Hematopoietic multipotent progenitor cell treated with erythropoietin and hydrocortisone succinate and interleukin-3 and kit ligand, for 4 days (in vitro differentiated cells): Measurements from ENCODE around the gene PRG3.
"Not testable (repeated sequence)": the region's sequence is repeated elsewhere in the genome, so short reads cannot be mapped to it uniquely, and the experiment has no call there.

Source experiments
- DNase-seq: peaks from one replicate; pipeline ENCODE4 v3.0.0-alpha.2; 2015

PRG3 gene

DNA sequence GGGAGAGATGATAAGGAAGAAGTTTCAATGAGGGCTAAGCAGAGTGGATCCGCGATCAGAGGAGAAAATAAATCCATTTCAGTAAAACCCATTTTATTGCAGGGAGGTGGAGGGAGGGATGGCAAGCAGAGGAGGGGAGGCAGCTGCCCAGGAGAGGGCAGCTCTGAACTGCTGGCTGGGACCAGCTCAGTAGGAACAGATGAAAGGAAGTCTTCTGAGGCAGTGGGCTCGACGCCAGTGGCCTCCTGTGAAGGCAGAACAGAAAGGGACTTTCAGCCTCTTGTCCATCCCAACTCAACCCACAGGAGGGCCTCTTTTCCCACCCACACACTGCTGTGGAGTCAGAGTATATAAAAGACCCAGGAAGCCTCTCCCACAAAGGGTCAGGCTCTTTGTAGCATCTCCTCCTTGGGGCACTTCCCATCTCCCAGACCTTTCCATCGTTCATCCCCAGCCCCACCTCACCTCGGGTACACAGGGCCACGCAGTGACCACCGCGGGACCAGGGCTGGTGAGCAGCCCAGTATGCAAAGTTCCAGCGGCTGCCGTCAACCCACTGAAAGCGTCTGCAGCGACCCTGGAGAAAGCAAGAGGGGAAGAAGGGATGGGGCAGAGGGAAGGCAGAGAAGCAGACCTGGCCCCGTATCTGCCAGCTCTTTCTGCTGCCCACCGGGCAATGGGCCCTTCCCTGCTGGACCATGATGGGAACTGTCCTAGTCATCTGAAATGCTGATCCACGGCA is 6.5 kb upstream of the PRG3 start:
- DNase-seq = peak; percentile 76

DNA sequence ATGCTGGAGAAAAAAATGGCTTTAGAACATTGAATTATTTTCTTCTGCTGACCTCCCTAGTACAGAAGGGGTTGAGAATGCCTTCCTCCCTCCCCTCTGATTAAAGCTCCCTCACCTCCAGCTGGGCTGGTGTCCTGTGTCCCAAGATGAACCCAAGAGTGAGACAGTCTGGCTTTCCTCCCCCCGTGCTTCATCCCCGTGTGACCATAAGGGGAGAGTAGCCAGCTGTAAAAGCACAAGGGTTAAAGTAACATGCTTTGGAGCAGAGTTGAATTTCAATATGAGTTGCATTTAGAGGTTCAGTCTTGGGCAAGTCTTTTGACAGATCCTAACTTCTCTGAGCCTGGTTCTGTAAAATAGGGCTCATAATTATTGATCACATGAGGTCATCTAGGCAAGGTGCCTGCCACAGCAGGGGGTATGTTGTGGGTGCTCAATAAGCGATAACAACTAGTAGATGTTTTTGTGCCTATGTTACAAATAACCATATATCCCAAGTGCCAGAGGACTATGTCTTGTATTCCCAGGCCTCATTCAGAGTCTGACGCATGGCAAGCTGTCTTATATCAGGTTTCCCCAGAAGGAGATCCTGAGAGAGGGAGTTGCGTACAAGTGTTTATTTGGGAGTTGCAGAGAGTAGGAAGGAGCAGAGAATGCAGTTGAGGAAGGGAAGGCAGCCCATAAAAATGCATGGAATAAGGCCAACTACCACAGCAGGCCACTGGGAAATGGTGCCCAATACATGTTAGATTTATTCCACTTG is 5.4 kb upstream of the PRG3 start:
- no peak for DNase-seq

DNA sequence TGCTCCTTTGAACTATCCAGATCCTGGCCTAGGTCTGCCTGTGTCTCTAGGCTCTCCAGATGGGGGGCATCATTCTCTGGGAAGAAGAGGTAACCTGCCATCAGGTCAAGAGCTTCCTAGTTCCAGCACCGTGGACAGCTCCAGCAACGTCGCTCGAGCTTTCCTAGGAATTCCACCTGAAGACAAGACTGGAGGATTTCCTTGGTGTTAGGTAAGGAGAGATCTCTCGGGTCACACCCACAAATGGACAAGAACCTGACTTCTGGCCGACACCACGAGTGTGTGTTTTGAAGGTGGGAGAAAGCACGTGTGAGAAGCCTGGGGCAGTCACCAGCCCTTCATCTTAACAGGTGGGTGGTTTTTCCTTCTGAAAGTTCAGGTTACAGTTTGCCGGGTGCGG is 1.2 kb downstream of the PRG3 start:
- peak; percentile 48 for DNase-seq

DNA sequence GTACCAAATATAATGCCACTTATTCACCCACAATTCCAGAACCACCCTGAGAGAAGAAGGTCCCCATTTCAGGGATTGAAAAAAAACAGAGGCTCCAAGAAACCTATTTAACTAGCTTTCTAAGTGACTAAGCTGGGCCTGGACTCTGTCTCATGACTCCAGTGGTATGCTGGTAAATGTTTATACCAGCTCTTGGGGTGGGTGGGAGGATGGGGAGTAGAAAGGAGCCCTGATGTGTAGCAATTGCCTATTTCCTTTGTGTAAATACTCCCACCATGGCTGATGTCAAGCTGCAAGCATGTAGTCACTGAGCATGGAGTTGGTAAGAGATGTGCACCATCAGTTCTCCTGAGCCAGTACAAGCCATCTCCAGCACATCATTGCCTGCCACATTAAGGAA is 2.8 kb downstream of the PRG3 start:
- DNase-seq = no peak

DNA sequence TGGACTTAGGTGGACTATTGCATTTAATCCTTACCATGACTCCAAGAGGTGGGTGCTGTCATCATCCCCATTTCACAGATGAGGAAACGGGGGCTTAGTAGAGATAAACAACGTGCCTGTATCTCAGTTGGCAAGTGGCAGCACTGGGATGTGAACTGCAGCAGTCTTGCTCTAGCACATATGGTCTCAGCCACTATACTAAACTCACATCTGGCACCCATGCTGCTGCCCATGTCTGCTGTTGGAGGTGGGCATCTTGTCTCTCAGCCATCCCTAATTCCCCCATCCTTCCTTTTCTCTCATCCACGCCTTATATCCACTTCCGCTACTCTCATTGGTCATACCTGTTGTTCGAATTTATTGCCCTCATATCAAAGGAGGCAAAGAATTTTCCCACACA is 3.8 kb downstream of the PRG3 start:
- no peak for DNase-seq

DNA sequence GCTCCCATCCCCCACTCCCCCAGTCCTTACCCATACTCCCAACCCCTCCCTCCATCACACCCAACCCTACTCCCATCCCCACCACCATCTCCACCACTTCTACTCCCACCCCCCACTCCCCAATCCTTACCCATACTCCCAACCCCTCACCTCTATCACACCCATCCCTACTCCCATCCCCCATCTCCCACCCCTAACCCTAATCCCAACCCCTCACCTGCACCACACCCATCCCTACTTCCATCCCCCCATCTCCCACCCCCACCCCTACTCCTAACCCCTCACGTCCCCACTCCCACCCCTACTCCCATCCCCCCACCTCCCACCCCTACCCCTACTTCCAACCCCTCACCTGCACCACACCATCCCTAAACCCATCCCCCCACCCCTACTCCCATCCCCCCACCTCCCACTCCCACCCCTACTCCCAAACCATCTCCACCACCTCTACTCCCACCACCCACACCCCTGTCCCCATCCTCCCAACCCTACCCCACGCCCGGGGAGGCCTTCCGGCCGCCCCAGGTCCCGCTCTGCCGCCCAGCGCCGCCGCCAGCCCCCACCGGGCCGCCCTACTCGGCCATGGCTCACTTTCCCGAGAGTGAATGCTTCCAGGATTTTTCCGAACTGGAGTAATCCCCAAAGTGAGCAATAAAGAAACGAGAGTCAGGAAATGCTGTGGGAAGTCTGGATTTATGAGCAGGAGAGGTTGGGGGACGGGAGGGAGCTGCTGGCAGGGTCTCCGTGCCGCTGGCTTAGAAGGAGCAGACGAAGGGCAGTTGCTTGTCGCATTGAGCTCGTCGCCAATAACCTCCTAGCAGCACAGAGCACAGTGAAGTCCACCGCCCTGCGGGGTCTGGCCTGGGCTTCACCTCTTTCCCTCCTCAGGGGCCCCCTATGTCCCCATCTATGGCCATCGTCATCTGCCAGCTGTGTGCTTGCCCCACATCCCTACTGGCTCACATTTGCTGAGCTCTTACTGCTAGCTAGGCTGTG is 4.6 kb downstream of the PRG3 start:
- DNase-seq = no peak

DNA sequence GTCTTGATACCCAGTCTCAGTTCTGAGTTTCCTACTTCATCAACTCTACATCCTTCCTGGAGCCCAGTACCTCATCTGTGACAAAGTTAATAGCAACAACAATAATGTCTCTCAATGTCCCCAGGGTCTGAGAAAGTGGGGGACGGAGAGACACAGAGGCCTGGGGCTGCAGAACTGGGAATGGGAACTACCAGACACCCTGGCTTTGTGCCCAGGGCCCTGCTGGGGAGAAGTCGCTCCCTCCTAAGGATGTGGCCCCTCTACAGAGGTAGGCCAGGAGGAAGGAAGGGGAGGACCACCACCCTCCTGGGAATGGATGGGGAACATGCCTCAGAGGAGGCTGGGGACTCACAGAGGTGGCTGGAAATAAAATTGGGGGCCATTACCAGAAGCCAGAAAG is 5.5 kb downstream of the PRG3 start:
- DNase-seq = no peak

DNA sequence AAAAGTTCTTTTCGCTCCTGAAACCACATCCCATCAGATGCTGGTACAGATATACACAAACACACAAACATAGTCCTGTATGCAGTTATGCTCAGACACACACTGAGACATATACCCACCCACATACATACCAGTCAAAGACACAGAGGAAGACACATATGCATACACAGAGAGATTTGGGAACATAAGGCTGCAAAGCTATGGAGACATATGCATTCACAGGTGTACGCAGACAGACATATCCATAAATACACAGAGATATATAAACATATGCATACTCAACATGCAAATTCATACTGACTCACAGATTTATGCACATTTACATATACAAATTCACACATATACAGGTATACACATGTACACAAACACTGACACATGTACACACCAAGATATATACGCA is 6.0 kb downstream of the PRG3 start:
- no peak for DNase-seq

DNA sequence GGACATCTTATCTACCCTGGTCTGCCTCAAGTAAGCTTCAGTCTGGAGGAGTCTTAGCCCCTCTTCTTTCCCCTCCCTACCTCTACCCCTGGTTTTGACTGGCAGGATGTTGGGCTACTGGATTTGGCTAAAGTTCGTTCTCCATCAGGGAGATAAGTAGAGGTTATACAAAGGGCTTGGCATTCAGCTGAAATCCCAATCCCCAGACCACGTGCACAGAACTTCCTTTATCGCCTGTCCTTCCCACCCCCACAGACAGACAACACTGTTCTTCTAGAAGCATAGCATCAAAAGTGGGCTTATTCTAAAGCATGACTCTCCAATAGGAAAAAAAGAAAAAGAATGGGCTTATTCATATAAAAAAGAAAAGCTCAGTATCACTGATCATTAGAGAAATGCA is 7.8 kb downstream of the PRG3 start:
- no peak for DNase-seq

DNA sequence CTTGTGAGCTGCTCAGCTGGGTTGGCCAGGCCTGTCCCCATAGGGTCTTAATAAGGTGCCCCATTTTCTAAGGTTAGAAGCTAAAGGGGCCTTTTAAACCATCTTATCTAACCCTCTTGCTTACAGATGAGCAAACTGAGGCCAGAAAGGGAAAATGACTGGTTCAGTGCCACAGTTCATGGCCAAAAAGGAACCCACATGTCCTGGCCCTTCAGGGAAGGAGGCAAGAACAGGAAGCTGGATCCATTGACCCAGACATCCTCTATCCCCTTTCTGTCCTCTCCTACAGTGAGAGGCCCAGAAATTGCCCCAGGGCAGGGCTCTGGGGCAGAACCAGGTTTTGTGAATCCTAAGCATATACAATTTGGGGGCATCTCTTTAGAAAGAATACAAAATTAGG is 10.0 kb downstream of the PRG3 start:
- no peak for DNase-seq

DNA sequence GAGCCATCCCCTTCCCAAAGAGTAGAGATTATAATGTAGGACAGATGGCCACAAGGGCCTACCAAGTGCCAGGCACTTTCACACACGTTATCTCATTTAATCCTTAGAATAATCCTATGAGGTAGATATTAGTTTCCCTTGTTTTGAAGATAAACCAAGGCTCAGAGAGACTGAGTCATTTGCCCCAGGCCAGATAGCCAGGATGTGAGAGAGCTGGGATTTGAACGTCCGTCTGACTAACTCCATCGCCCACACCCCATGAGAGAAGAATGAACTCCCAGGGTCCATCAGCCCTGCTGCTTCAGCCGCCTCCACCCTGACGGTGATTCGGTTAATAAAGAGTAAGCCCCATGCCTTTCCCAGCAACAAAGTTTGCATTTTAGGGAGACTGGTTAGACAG is 10.7 kb downstream of the PRG3 start:
- DNase-seq = no peak

DNA sequence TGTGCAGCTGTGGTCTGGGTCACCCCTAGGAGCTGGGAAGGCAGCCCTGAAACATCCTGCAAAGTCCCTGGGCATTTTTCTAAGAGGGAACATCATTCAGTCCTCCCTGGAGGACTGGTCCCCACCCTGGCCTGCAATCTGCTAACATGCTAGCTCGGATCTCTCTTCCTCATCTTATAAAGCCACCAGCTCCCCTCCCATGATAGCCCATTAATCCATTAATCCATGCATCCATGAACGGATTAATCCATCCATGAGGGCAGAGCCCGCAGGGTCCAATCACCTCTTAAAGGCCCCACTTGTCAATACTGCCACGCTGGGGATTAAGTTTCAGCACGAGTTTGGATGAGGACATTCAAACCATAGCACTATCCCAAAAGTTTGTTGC is 12.1 kb downstream of the PRG3 start:
- no peak for DNase-seq

DNA sequence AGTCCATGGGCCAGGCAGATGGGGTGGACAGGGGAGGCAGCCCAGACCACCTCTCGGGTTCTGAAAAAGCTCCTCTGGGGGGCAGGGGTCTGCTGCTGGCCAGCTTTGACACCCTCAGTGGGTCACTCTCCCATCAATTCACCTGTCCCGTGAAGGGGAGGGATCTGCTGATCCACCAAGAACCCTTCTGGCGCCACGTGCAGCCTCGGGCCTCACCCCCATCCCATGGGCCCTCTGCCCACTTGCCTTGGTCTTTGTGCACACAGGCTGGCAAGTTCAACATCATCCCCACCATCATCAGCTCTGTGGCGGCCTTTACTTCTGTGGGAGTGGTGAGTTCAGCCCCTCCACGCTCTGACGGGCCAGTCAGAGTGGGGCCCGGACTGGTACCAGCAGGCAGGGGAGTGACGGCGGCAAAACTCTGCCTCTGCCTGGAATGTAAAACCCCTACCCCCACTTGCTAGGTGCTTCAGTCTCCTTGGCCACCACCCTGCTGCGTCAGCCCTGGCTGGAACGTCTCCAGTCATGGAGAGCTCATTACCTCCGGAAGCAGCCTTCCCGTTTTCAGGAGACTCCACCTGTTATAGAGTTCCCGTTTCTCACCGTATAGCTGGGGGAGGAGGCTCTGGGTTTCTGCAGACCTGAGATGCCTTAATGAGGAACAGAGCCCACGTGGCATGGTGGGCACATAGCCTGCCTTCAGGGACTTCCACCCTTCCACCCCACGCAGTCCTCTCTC is 12.7 kb downstream of the PRG3 start:
- peak; percentile 32 for DNase-seq

DNA sequence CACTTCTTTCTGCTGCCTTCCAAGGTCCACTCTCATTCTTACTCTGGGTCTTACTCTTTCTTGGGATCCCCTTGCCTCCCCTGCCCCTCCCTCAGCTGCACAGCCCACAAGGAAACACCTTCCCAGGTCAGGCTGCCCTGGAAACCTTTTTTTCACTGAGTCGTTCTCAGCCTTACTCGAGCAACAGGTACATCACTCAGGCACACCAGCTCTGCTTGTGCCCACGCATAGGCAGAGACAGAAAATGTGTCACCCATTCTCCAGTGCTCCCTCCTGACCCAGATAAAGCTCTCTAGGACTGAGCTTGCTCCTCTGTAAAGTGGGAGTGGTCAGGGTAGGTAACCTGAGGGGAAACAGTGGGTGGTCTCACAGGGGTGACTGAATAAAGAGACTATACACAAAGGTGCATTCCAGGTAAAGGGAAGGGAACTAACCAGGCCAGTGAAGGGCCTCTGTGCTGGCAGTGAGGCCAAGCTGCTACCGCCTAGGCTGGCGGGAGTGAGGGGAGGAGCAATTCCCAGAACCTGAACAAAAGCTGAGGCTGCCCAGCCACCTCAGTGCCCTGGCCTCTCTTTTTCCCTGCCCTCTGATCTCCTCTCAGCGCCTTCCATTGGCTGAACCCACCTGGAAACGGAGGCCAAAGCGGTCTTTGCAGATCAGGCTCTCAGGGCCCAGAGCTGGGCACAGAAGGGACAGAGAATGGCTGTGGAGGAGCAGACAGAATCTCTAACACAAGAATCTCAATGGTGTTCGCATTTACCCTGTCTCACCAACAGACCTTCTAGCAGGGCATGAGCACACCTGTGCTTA is 15.9 kb downstream of the PRG3 start:
- DNase-seq = no peak

DNA sequence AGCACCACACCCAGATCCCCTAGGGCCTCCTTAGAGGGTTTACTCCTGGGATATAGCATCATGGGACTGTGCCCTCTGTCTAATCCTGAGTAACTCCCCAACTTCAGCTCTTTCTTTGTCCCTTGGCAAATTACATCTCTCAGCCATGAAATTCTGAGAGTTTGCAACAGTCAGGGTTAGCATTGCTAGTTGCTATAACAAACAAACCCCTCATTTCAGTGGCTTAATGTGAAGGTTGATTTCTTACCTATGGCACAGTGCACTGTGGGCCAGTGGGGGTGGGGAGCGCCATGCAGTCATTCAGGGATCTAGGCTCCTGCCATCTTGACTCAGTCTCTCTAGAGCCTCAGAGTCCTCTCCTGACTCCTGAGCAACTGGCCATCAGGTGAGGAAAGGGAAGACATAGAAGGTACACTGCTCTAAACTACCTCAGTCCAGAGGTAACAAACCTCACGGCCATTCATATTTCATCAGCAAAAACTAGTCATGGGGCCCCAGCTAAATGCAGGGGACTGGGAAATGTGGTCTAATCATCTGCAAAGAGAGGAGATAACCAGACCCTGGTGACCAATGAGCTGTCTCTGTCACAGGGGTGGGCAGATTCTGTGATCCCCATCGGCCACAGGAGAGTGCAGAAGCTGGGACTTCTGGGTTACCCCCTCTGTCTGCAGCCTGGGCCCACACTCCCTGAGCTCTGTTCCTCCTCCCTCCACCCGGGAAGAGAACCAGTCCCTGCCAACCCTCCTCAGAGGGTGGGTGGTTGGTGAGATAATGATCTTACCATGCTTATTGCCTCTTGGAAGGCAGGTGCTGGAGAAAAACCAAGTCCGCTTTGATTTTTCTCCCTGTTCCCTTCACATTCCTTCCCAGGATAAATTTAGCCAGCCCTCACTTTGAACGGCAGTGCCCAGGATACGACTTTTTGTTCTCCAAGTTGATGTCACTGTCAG is 17.5 kb downstream of the PRG3 start:
- peak; percentile 77 for DNase-seq

DNA sequence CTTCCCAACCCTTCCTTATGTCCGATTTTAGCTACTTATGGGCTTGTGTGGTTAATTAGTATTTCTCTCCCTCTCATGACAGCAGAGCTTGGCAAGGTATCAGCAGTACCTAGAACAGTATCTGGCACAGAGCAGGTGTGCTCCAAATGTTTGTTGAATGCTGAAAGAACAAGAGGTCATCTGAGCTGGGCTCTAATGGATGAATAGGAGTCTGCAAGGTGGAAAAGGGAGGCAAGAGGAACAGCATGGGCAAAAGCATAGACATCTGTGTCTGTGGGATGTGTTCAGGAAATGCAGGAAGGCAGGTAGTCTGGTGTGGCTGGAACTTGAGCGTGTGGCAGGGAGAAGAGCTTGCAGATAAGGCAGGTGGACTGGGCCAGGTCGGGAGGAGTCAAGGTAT is 19.0 kb downstream of the PRG3 start:
- DNase-seq = no peak

DNA sequence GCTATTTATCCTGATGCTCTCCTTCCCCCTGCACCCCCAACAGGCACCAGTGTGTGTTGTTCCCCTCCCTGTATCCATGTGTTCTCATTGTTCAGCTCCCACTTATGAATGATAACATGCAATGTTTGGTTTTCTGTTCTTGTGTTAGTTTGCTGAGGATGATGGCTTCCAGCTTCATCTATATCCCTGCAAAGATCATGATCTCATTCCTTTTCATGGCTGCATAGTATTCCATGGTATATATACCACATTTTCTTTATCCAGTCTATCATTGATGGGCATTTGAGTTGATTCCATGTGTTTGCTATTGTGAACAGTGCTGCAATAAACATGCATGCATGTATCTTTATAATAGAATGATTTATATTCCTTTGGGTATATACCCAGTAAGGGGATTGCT is 19.5 kb downstream of the PRG3 start:
- not testable (repeated sequence) for DNase-seq

DNA sequence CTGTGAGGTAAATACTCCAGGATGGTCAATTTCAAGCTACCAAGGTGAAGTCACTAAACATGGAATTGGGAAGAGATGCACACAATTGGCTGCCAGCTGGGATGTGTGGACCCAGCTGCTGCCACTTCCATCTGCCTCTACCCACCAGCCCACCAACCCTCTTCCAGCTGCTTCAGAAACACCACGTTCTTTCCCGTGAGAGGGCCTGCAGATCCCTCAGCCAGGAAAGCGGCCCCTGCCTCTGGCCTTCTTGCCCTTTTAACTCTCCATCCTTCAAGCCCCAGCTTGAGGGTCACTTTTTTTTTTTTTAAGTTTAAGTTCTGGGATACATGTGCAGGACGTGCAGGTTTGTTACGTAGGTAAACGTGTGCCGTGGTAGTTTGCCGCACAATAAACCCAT is 20.0 kb downstream of the PRG3 start:
- no peak for DNase-seq

DNA sequence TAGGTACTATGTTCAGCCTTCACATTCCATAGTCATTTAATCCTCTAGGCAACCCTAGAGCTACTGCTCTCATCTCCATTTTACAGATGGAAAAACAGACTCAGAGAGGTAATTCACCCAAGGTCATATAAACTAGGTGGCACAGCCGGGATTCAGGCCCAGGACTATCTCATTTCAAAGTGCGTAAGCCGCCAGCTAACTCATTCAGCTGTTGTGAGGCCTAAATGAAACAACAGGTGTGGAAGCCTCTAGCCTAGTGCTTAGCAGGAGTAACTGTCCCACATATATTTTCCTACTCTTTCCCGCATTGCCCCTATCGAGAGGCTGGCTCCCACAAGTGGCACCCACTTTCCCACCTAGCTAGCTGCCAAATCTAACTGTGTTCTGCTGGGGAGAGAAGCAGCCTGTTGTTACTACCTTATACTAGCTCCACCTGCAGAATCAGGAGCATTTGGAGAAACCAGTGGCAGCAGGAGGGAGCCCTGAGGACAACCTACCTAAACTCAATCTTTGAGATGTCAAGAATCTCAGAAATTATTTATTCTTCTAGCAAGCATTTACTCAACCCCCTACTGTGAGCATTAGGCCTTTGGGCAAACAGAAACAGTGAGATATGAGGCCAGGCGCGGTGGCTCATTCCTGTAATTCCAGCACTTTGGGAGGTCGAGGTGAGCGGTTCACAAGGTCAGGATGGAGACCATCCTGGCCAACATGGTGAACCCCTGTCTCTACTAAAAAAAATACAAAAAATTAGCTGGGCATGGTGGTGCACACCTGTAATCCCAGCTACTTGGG is 20.9 kb downstream of the PRG3 start:
- no peak for DNase-seq

DNA sequence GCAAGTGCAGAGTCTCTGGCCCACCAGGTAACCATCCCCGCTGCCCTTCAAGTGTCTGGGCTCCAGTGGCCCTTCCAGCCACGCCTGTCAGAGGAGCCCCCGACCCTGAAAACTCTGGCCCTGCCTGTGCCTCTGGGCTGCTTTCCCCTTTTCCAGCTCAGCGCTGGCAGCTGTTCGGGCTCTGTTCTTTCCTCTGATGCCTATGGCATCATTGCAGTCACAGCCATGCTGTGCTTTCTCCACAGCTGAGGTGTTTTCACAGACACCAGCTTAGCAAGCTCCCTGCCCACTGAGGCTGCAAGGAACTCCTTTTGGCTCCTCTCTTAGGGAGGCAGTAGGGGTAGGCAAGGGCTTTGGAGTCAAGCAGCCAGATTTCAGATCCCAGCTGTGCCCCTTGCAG is 21.6 kb downstream of the PRG3 start:
- no peak for DNase-seq
